Smooth muscle cell (in vitro differentiated cells): ENCODE data around the gene MANF. TPM values are rescaled to one million over a fixed set of nuclear protein-coding genes. Genes with fewer than 3 reads are reported as not detected.
A peak's percentile ranks its signal among the peaks of the same experiment; 100 is the strongest.

Experiments
- DNase-seq: peaks from one replicate; lab custom pipeline; 2025; ENCODE audit not compliant: unreplicated experiment; lab: John Stamatoyannopoulos, UW
- H2AFZ ChIP-seq: fragments of 200-600 bp; sonication (generic); 2 replicates; pipeline ENCODE4 v1.6.0; 2016; ENCODE audit warnings: antibody characterized with exemption, low read depth, mild to moderate bottlenecking
- H3F3A ChIP-seq: fragments of 200-600 bp; sonication (generic); 2 replicates; pipeline ENCODE4 v1.6.0; 2017; ENCODE audit warnings: antibody characterized with exemption, low read depth
- H3K27ac ChIP-seq: fragments of 200-600 bp; sonication (generic); 2 replicates; pipeline ENCODE4 v1.5.1; 2016; ENCODE audit warnings: low read depth, mild to moderate bottlenecking
- H3K27me3 ChIP-seq: fragments of 200-600 bp; sonication (generic); 2 replicates; pipeline ENCODE4 v1.6.1; 2016; ENCODE audit warnings: low read depth, mild to moderate bottlenecking
- H3K36me3 ChIP-seq: fragments of 200-600 bp; sonication (generic); 2 replicates; pipeline ENCODE4 v1.5.1; 2016; ENCODE audit warnings: low read depth
- H3K4me1 ChIP-seq: fragments of 200-600 bp; sonication (generic); 2 replicates; pipeline ENCODE4 v1.5.1; 2016; ENCODE audit warnings: low read depth
- H3K4me2 ChIP-seq: fragments of 200-600 bp; sonication (generic); 2 replicates; pipeline ENCODE4 v1.6.0; 2016; ENCODE audit warnings: mild to moderate bottlenecking
- H3K4me3 ChIP-seq: fragments of 200-600 bp; sonication (generic); 2 replicates; pipeline ENCODE4 v1.5.1; 2016; ENCODE audit warnings: mild to moderate bottlenecking
- H3K79me2 ChIP-seq: fragments of 200-600 bp; sonication (generic); 2 replicates; pipeline ENCODE4 v1.6.0; 2016; ENCODE audit warnings: low read depth, mild to moderate bottlenecking
- H3K9ac ChIP-seq: fragments of 200-600 bp; sonication (generic); 2 replicates; pipeline ENCODE4 v1.6.0; 2016; ENCODE audit warnings: low read depth
- H3K9me3 ChIP-seq: fragments of 200-600 bp; sonication (generic); replicated peaks from 2 replicates; pipeline ENCODE4 v1.5.1; 2016; ENCODE audit warnings: low read depth
- H4K20me1 ChIP-seq: fragments of 200-600 bp; sonication (generic); 2 replicates; pipeline ENCODE4 v1.6.0; 2016; ENCODE audit warnings: low read depth
- WGBS: methylation state at CpG from one replicate; pipeline ENCODE4 v1.1.7; 2016; ENCODE audit warnings: low lambda C conversion rate; 5-methylcytosine and 5-hydroxymethylcytosine counted together
- polyA plus RNA-seq: library from polyadenylated mRNA; unstranded; fragments of >200 nt; fragmentation: Nextera tagmentation; extraction: Ambion mirVana; gene quantifications from 2 replicates; pipeline ENCODE4 v1.2.1, GENCODE V29; 2016
- total RNA-seq: library from RNA; depleted of rRNA; stranded (reverse); fragments of >200 nt; gene quantifications from 2 replicates; pipeline ENCODE4 v1.2.3, GENCODE V29; 2014
- TF ChIP-seq, protein P1 (sequence below): fragments of 200-600 bp; sonication (generic); IDR thresholded peaks from 2 replicates; pipeline ENCODE4 v1.5.1; 2017; ENCODE audit warnings: borderline replicate concordance, mild to moderate bottlenecking, antibody characterized with exemption; ENCODE audit not compliant: insufficient read depth, poor library complexity, severe bottlenecking

MANF gene
- total and polyA plus RNA-seq, 2 experiments from 2014 or later: 135 to 191 TPM

DNA sequence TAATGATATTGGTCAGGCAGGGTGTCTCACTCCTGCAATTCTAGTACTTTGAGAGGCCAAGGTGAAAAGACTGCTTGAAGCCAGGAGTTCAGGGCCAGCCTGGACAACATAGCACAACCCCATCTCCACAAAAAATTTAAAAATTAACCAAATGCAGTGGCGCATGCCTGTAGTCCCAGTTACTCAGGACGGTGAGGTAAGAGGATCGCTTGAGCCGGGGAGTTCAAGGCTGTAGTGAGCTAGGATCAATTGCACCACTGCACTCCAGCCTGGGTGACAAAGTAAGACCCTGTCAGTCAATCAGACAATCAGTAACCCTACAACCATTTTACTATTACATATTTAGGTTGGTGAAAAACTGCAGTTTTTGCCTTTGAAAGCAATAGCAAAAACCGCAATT is 49.0 kb downstream of the MANF start:
- TF ChIP-seq, protein P1, sequence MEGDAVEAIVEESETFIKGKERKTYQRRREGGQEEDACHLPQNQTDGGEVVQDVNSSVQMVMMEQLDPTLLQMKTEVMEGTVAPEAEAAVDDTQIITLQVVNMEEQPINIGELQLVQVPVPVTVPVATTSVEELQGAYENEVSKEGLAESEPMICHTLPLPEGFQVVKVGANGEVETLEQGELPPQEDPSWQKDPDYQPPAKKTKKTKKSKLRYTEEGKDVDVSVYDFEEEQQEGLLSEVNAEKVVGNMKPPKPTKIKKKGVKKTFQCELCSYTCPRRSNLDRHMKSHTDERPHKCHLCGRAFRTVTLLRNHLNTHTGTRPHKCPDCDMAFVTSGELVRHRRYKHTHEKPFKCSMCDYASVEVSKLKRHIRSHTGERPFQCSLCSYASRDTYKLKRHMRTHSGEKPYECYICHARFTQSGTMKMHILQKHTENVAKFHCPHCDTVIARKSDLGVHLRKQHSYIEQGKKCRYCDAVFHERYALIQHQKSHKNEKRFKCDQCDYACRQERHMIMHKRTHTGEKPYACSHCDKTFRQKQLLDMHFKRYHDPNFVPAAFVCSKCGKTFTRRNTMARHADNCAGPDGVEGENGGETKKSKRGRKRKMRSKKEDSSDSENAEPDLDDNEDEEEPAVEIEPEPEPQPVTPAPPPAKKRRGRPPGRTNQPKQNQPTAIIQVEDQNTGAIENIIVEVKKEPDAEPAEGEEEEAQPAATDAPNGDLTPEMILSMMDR: no peak
- no peaks in the 10 kb centered on the region for H3F3A ChIP-seq
- H3K9me3 ChIP-seq: no peaks in the 10 kb centered on the region
- no peak overlapping the region for H3K4me2 ChIP-seq
- no peak for DNase-seq
- no peak overlapping the region for H3K27ac ChIP-seq
- whole genome bisulfite sequencing: 97% methylated on average over 5 of the region's 5 CpGs
- H3K27me3 ChIP-seq: no peaks in the 10 kb centered on the region
- peaks cover 11% of the 10 kb centered on the region for H4K20me1 ChIP-seq
- no peak overlapping the region for H3K4me3 ChIP-seq
- no peak overlapping the region for H2AFZ ChIP-seq
- H3K79me2 ChIP-seq: no peaks in the 10 kb centered on the region
- no peaks in the 10 kb centered on the region for H3K36me3 ChIP-seq
- no peak overlapping the region for H3K9ac ChIP-seq
- H3K4me1 ChIP-seq: no peaks in the 10 kb centered on the region

DNA sequence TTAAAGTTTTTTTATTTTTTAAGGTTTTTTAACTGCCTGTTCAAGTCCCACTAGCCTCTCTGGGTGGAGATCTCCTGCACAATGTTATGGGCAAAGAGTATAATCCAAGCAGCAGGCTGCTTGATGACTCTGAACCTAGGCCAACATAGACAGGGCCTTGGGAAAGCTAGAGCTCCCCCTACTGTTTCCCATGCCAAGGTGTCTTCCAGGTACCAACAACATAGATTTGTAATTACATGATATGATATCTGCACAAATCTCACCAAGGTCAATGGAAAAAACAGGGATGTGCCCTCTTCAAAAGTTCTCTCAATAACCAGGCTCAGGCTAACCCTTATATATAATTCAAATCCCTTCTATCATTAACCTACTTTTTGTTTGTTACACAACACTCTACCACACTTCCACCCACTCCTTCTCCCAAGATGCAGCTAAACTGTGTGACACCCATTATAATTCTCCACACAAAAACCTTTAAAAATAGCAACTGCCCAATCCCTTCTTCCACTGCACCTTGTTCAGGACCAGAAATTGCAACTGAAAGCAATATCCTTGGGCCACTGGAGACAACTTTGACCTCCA is 49.7 kb downstream of the MANF start:
- Histone ChIP-seq H3K27me3 (no peaks in the 10 kb centered on the region), H3K4me3 (no peak overlapping the region), H3K79me2 (no peaks in the 10 kb centered on the region), H3K9ac (no peak overlapping the region), H3K4me1 (no peaks in the 10 kb centered on the region), H3K27ac (no peak overlapping the region), H3F3A (no peaks in the 10 kb centered on the region), H4K20me1 (peaks cover 11% of the 10 kb centered on the region), H3K9me3 (no peaks in the 10 kb centered on the region), H3K4me2 (no peak overlapping the region), H3K36me3 (no peaks in the 10 kb centered on the region), H2AFZ (no peak overlapping the region)
- TF ChIP-seq, protein P1: peak; percentile 45
- DNase-seq: no peak

DNA sequence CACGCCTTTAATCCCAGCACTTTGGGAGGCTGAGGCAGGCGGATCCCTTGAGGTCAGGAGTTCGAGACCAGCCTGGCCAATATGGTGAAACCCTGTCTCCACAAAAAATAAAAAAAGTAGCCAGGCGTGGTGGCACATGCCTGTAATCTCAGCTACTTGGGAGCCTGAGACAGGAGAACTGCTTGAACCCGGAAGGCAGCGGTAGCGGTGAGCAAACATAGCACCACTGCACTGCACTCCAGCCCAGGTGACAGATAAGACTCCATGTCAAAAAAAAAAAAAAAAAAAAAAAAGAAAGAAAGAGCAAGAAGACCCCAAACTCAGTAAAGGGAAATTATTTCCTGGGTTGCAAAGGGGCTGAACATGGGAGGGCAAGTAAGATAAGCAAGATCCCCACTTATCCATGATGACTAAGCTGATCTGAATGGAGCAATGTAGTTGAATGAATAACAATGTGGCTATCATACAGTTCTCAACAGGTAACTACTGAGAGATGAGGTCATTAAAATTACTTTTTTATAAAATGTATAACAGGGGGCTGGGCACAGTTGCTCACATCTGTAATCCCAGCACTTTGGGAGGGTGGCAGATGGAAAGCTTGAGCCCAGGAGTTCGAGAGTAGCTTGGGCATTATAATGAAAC is 52.0 kb downstream of the MANF start:
- H3K9ac ChIP-seq: no peak overlapping the region
- no peak overlapping the region for H3K4me2 ChIP-seq
- H3F3A ChIP-seq: no peaks in the 10 kb centered on the region
- peaks cover 11% of the 10 kb centered on the region for H4K20me1 ChIP-seq
- TF ChIP-seq, protein P1: no peak
- no peak overlapping the region for H2AFZ ChIP-seq
- no peaks in the 10 kb centered on the region for H3K36me3 ChIP-seq
- no peak overlapping the region for H3K4me3 ChIP-seq
- no peak for DNase-seq
- no peaks in the 10 kb centered on the region for H3K9me3 ChIP-seq
- 98% methylated on average over 8 of the region's 8 CpGs for WGBS
- no peaks in the 10 kb centered on the region for H3K27me3 ChIP-seq
- H3K27ac ChIP-seq: no peak overlapping the region
- no peaks in the 10 kb centered on the region for H3K79me2 ChIP-seq
- no peaks in the 10 kb centered on the region for H3K4me1 ChIP-seq

Other genes starting within 250 kb of the MANF start
- gene RBM15B, start 6.0 kb downstream of the MANF start, total RNA-seq: 18.9 and 21.7 TPM in 2 replicates
- 32.3 and 38.0 TPM in 2 replicates for gene RBM15B, start 6.0 kb downstream of the MANF start, polyA plus RNA-seq
- 7.4 and 7.8 TPM in 2 replicates for gene DCAF1, start 114.7 kb downstream of the MANF start, total RNA-seq
- gene DCAF1, start 114.7 kb downstream of the MANF start, polyA plus RNA-seq: 4.3 and 6.2 TPM in 2 replicates
- 12.8 and 13.7 TPM in 2 replicates for gene RAD54L2, start 153.4 kb downstream of the MANF start, total RNA-seq
- gene RAD54L2, start 153.4 kb downstream of the MANF start, polyA plus RNA-seq: 12.6 and 18.6 TPM in 2 replicates